H1 (cell line): ENCODE data around the gene PRCP. TPM values are rescaled to one million over a fixed set of nuclear protein-coding genes. Genes with fewer than 3 reads are reported as not detected.

ENCODE experiments used
- ASH2L ChIP-seq: fragments of 200-600, 300-600 bp; sonication (generic); IDR thresholded peaks from one replicate; pipeline ENCODE4 v1.7.1; 2017; ENCODE audit warnings: low read length
- CBX5 ChIP-seq: fragments of 300-800, 300-1000 bp; sonication (generic); IDR thresholded peaks from 2 replicates; pipeline ENCODE4 v1.7.1; 2016; ENCODE audit warnings: antibody characterized with exemption, low read length, low read depth
- CEBPB ChIP-seq: IDR thresholded peaks from 2 replicates; pipeline ENCODE4 v1.6.1; 2012; ENCODE audit warnings: low read depth, low read length
- CHD1 ChIP-seq: IDR thresholded peaks from 2 replicates; pipeline ENCODE4 v1.6.1; 2012; ENCODE audit warnings: low read depth, low read length, improper control_type of control experiment
- CTCF ChIP-seq, 3 experiments: IDR thresholded peaks; 1 replicate in 2 of 3; 2 replicates in 1 of 3; pipeline versions ENCODE4 v1.5.1 to v1.6.1; 2011; ENCODE audit warnings: low read length in 3 of 3, mild to moderate bottlenecking in 3 of 3, inconsistent platforms in 2 of 3, low read depth in 1 of 3, moderate library complexity in 1 of 3; ENCODE audit not compliant: insufficient read depth in 1 of 3; ENCODE audit errors: control extremely low read depth in 1 of 3
- FOSL1 ChIP-seq: IDR thresholded peaks from 2 replicates; pipeline ENCODE4 v1.6.1; 2011; ENCODE audit warnings: mild to moderate bottlenecking, low read depth, low read length, moderate library complexity; ENCODE audit not compliant: insufficient read depth
- GTF2F1 ChIP-seq: IDR thresholded peaks from 2 replicates; pipeline ENCODE4 v1.6.1; 2012; ENCODE audit warnings: low read depth, low read length, improper control_type of control experiment, borderline replicate concordance
- KDM4A ChIP-seq: IDR thresholded peaks from one replicate; pipeline ENCODE4 v1.7.1; 2012; ENCODE audit warnings: low read depth, mild to moderate bottlenecking, moderate library complexity, low read length, inconsistent platforms; ENCODE audit not compliant: severe bottlenecking
- NANOG ChIP-seq: IDR thresholded peaks from 2 replicates; pipeline ENCODE4 v1.6.1; 2011; ENCODE audit warnings: low read length, low read depth, mild to moderate bottlenecking, inconsistent platforms; ENCODE audit not compliant: insufficient read depth, poor library complexity, severe bottlenecking
- NRF1 ChIP-seq: IDR thresholded peaks from 2 replicates; pipeline ENCODE4 v1.6.1; 2011; ENCODE audit warnings: mild to moderate bottlenecking, low read depth, low read length, improper control_type of control experiment
- SIN3A ChIP-seq, 2 experiments: IDR thresholded peaks in 1 of 2; conservative IDR thresholded peaks in 1 of 2; 2 replicates each; pipeline ENCODE4 v1.6.1; 2011 to 2012; ENCODE audit warnings: low read length in 2 of 2, improper control_type of control experiment in 1 of 2, low read depth in 1 of 2, mild to moderate bottlenecking in 1 of 2
- SP1 ChIP-seq: IDR thresholded peaks from 2 replicates; pipeline ENCODE4 v1.6.1; 2011; ENCODE audit warnings: low read depth, low read length
- TAF7 ChIP-seq: optimal IDR thresholded peaks from 2 replicates; pipeline ENCODE3; 2011; ENCODE audit warnings: low read depth, mild to moderate bottlenecking, inconsistent platforms, low read length, moderate library complexity, borderline replicate concordance
- TCF12 ChIP-seq: IDR thresholded peaks from 2 replicates; pipeline ENCODE4 v1.6.1; 2011; ENCODE audit warnings: low read depth, mild to moderate bottlenecking, low read length
- TEAD4 ChIP-seq: IDR thresholded peaks from 2 replicates; pipeline ENCODE4 v1.6.1; 2012; ENCODE audit warnings: low read depth, low read length, inconsistent platforms, mixed read lengths
- ZNF274 ChIP-seq: IDR thresholded peaks from 2 replicates; pipeline ENCODE4 v1.7.0; 2012; ENCODE audit warnings: low read length, borderline replicate concordance; ENCODE audit errors: extremely low read depth
- polyA plus RNA-seq, 7 experiments: library from polyadenylated mRNA; depleted of rRNA in 3 of 7; stranded (reverse) in 5 of 7; unstranded in 2 of 7; fragments of >200 nt in 5 of 7; fragments of 200-250 nt in 2 of 7; gene quantifications; 1 replicate in 5 of 7; 2 replicates in 1 of 7; 4 replicates in 1 of 7; pipeline versions ENCODE4 v1.2.1 to v1.2.3, GENCODE V29; 2011 to 2013; ENCODE audit warnings: missing spikeins in 2 of 7, mixed read lengths in 2 of 7
- total RNA-seq: library from RNA; stranded (reverse); fragmentation: NEBNext Ultra II Directional; extraction: Animal tissue kit (Norgen Biotek cat#: 25700); gene quantifications from 2 replicates; pipeline ENCODE4 v1.2.1, GENCODE V29; 2021
- TF ChIP-seq, protein P1 (sequence below): IDR thresholded peaks from 2 replicates; pipeline ENCODE4 v1.6.1; 2011; ENCODE audit warnings: low read depth, mild to moderate bottlenecking, low read length; ENCODE audit not compliant: insufficient read depth
- TF ChIP-seq, protein P2 (sequence below): IDR thresholded peaks from 2 replicates; pipeline ENCODE4 v1.6.1; 2012; ENCODE audit warnings: low read length, inconsistent platforms

Gene PRCP
- total and polyA plus RNA-seq, 2 of the 8 experiments (the other 6 are each of a cell fraction or from before 2014, with no cell fraction given) = 63.8 to 84.4 TPM

- TF ChIP-seq, protein P1, sequence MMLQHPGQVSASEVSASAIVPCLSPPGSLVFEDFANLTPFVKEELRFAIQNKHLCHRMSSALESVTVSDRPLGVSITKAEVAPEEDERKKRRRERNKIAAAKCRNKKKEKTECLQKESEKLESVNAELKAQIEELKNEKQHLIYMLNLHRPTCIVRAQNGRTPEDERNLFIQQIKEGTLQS = no peak
- TF ChIP-seq CBX5 = no peak
- TF ChIP-seq TAF7 = peak; percentile 63
- TF ChIP-seq KDM4A = peak; percentile 94
- TF ChIP-seq NRF1 = no peak
- TF ChIP-seq GTF2F1 = no peak
- TF ChIP-seq SIN3A (conservative IDR thresholded peaks at IDR 0.05 in 1 of 2, IDR thresholded peaks at IDR 0.05 in 1 of 2; ENCODE audit: low read depth in 1 of 2, low read length in 2 of 2) = peak in 1 of 2 experiments; percentile 65; a peak in 1 of 4 replicates
- TF ChIP-seq FOSL1 = no peak
- no peak for TF ChIP-seq TEAD4
- TF ChIP-seq ASH2L = peak; percentile 72
- TF ChIP-seq ZNF274 = no peak
- TF ChIP-seq TCF12 = no peak
- peak; percentile 64 for TF ChIP-seq CEBPB
- TF ChIP-seq NANOG = no peak
- TF ChIP-seq SP1 = no peak
- TF ChIP-seq, protein P2, sequence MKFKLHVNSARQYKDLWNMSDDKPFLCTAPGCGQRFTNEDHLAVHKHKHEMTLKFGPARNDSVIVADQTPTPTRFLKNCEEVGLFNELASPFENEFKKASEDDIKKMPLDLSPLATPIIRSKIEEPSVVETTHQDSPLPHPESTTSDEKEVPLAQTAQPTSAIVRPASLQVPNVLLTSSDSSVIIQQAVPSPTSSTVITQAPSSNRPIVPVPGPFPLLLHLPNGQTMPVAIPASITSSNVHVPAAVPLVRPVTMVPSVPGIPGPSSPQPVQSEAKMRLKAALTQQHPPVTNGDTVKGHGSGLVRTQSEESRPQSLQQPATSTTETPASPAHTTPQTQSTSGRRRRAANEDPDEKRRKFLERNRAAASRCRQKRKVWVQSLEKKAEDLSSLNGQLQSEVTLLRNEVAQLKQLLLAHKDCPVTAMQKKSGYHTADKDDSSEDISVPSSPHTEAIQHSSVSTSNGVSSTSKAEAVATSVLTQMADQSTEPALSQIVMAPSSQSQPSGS = no peak
- TF ChIP-seq CHD1 = no peak
- peak in 1 of 3 experiments; percentile 4; a peak in 2 of 4 replicates for TF ChIP-seq CTCF (IDR thresholded peaks at IDR 0.05; ENCODE audit: control extremely low read depth in 1 of 3, insufficient read depth in 1 of 3, low read depth in 1 of 3, low read length in 3 of 3)
Observed at GRCh38 chr11:82900277-82901164, at the start of gene PRCP (continued).
